Stomach (tissue), 9 donors: ENCODE measurements around the gene KIF21B. TPM values are rescaled to one million over a fixed set of nuclear protein-coding genes. Genes with fewer than 3 reads are reported as not detected.
A peak's percentile ranks its signal among the peaks of the same experiment; 100 is the strongest.

Source experiments
- DNase-seq, 2 donors: peaks; one replicate each; pipeline versions ENCODE4 v3.0.0 to v3.0.0-alpha.2; 2013 to 2019
- H3K27ac ChIP-seq, 5 donors: fragments of 200-600 bp in 4 of 5; sonication (generic) in 4 of 5; one replicate each; pipeline ENCODE4 v1.5.1; 2013 to 2019; ENCODE audit warnings: mild to moderate bottlenecking in 1 of 5, moderate library complexity in 1 of 5
- H3K27me3 ChIP-seq, 3 donors: fragments of 200-600 bp; sonication (generic); one replicate each; pipeline ENCODE4 v1.5.1; 2017 to 2019; ENCODE audit warnings: mixed run types in 1 of 3
- H3K36me3 ChIP-seq, 4 donors: fragments of 200-600 bp; sonication (generic); 1 replicate in 3 of 4; 2 replicates in 1 of 4; pipeline ENCODE4 v1.5.1; 2016 to 2019
- H3K4me1 ChIP-seq, 4 donors: fragments of 200-600 bp; sonication (generic); one replicate each; pipeline ENCODE4 v1.5.1; 2016 to 2019
- H3K4me3 ChIP-seq, 4 donors: fragments of 200-600 bp; sonication (generic) in 3 of 4; one replicate each; pipeline ENCODE4 v1.5.1; 2016 to 2019; ENCODE audit warnings: mild to moderate bottlenecking in 1 of 4
- H3K9me3 ChIP-seq, 4 donors: fragments of 200-600 bp; sonication (generic); one replicate each; pipeline ENCODE4 v1.5.1; 2016 to 2019
- EP300 ChIP-seq: sonication (generic); formaldehyde crosslinking; IDR thresholded peaks from one replicate; pipeline ENCODE4 v1.6.1; 2017; ENCODE audit warnings: antibody characterized with exemption
- POLR2A ChIP-seq, 4 donors: fragments of 450-650 bp; IDR thresholded peaks; one replicate each; pipeline ENCODE4 v1.6.1; 2016; ENCODE audit warnings: antibody characterized with exemption in 4 of 4, control low read depth in 2 of 4, mild to moderate bottlenecking in 1 of 4, moderate library complexity in 1 of 4
- POLR2AphosphoS5 ChIP-seq, 3 donors: sonication (generic); formaldehyde crosslinking; IDR thresholded peaks; one replicate each; pipeline ENCODE4 v1.6.1; 2016; ENCODE audit warnings: antibody characterized with exemption in 3 of 3
- WGBS, 5 donors: extraction: QIAGEN DNeasy Blood & Tissue Kit in 3 of 5; methylation state at CpG; one replicate each; pipeline versions ENCODE4 v1.1.5 to v1.1.7; 2013 to 2018; 5-methylcytosine and 5-hydroxymethylcytosine counted together
- intact Hi-C: fragments of 100-400 bp; cut with DNase I; formaldehyde crosslinking; loops from one replicate; pipeline ENCODE4 v1.15.1; 2023; ENCODE audit warnings: low total_unique reads
- polyA plus RNA-seq, 3 donors: library from polyadenylated mRNA; stranded (reverse); fragments of 200-250 nt; gene quantifications; one replicate each; pipeline ENCODE4 v1.2.3, GENCODE V29; 2013
- total RNA-seq, 5 donors: library from RNA; depleted of rRNA; stranded (reverse); fragments of >200 nt; gene quantifications; one replicate each; pipeline versions ENCODE4 v1.1.0 to v1.2.3, GENCODE V29; 2014 to 2016
- TF ChIP-seq, protein P1 (sequence below), 7 experiments: fragments of 450-650 bp in 4 of 7; fragments of 200-600 bp in 3 of 7; sonication (generic) in 3 of 7; IDR thresholded peaks; one replicate each; pipeline ENCODE4 v1.5.1; 2016 to 2019; ENCODE audit warnings: antibody characterized with exemption in 7 of 7, control low read depth in 2 of 7, mild to moderate bottlenecking in 1 of 7
- donor health status: healthy with polysubstance abuse.
- donor health status: Bipolar disorder and iron deficiency.
- donor health status: healthy.

KIF21B gene
- total and polyA plus RNA-seq, 8 donors, result 0.30 to 8.8 (median 2.4) TPM

- TF ChIP-seq EP300 (no peak), POLR2A (IDR thresholded peaks at IDR 0.05) (no peak), POLR2AphosphoS5 (IDR thresholded peaks at IDR 0.05) (no peak)
- TF ChIP-seq, protein P1, sequence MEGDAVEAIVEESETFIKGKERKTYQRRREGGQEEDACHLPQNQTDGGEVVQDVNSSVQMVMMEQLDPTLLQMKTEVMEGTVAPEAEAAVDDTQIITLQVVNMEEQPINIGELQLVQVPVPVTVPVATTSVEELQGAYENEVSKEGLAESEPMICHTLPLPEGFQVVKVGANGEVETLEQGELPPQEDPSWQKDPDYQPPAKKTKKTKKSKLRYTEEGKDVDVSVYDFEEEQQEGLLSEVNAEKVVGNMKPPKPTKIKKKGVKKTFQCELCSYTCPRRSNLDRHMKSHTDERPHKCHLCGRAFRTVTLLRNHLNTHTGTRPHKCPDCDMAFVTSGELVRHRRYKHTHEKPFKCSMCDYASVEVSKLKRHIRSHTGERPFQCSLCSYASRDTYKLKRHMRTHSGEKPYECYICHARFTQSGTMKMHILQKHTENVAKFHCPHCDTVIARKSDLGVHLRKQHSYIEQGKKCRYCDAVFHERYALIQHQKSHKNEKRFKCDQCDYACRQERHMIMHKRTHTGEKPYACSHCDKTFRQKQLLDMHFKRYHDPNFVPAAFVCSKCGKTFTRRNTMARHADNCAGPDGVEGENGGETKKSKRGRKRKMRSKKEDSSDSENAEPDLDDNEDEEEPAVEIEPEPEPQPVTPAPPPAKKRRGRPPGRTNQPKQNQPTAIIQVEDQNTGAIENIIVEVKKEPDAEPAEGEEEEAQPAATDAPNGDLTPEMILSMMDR (IDR thresholded peaks at IDR 0.05), result no peak
- intact Hi-C loops, result no loop called here
- 62 to 73% (median 69%) methylated on average over 3 to 4 of the region's 4 CpGs for WGBS, 5 donors
Measured at GRCh38 chr1:200992382-200993048, 31.0 kb downstream of the KIF21B start.

GRCh38 chr1:200991097-200991614 is 32.4 kb downstream of the KIF21B start:
- TF ChIP-seq POLR2A (IDR thresholded peaks at IDR 0.05) (no peak), EP300 (no peak), POLR2AphosphoS5 (IDR thresholded peaks at IDR 0.05) (no peak)
- TF ChIP-seq, protein P1 (IDR thresholded peaks at IDR 0.05), result no peak
- WGBS, 5 donors, result 78 to 91% (median 82%) methylated on average over 9 to 10 of the region's 10 CpGs
- no peaks in the 10 kb centered on the region for H3K9me3 ChIP-seq
- no peaks in the 10 kb centered on the region for H3K4me1 ChIP-seq
- intact Hi-C loops, result no loop called here
- peak in 1 of 2 donors; percentile 40 for DNase-seq
- no peak overlapping the region for H3K4me3 ChIP-seq
- H3K36me3 ChIP-seq, result peaks cover 0 to 80% (median 62%) of the 10 kb centered on the region in 4 donors
- H3K27me3 ChIP-seq, result no peaks in the 10 kb centered on the region
- no peak overlapping the region for H3K27ac ChIP-seq

More at GRCh38 chr1:200992382-200993048, 31.0 kb downstream of the KIF21B start:
- H3K36me3 ChIP-seq, result peaks cover 0 to 72% (median 58%) of the 10 kb centered on the region in 4 donors
- no peak for DNase-seq
- no peaks in the 10 kb centered on the region for H3K4me1 ChIP-seq
- H3K9me3 ChIP-seq, result no peaks in the 10 kb centered on the region
- no peak overlapping the region for H3K4me3 ChIP-seq
- H3K27ac ChIP-seq, result no peak overlapping the region
- H3K27me3 ChIP-seq, result no peaks in the 10 kb centered on the region

DNA sequence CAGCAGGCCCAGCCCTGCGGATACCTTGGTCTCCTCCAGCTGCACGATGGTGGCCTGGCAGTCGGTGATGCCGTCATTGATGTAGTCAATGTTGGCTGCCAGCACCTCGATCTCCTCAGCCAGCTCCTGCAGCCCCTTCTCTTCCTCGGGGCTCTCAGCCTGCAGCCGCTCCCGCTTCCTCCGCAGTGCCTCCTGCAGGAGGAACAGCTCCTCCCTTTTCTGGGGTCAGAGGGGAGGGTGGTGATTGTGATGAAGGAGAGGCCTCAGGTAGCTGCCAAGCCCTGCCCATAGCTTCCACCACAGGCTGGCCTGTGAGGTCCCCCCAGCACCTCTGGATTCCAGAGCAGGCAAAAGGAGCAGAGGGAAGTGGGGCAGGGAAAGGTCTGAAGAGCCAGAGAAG is 33.4 kb downstream of the KIF21B start:
- TF ChIP-seq, protein P1 (IDR thresholded peaks at IDR 0.05), result no peak
- no peak for TF ChIP-seq POLR2A (IDR thresholded peaks at IDR 0.05)
- no peak for TF ChIP-seq EP300
- TF ChIP-seq POLR2AphosphoS5 (IDR thresholded peaks at IDR 0.05), result no peak
- Histone ChIP-seq H3K4me3 (no peak overlapping the region), H3K27ac (no peak overlapping the region), H3K27me3 (no peaks in the 10 kb centered on the region), H3K4me1 (no peaks in the 10 kb centered on the region), H3K36me3 (peaks cover 0 to 70% (median 58%) of the 10 kb centered on the region in 4 donors), H3K9me3 (no peaks in the 10 kb centered on the region)
- no peak for DNase-seq
- intact Hi-C loops, result no loop called here
- 75 to 92% (median 88%) methylated on average over 9 of the region's 9 CpGs for WGBS, 5 donors

DNA sequence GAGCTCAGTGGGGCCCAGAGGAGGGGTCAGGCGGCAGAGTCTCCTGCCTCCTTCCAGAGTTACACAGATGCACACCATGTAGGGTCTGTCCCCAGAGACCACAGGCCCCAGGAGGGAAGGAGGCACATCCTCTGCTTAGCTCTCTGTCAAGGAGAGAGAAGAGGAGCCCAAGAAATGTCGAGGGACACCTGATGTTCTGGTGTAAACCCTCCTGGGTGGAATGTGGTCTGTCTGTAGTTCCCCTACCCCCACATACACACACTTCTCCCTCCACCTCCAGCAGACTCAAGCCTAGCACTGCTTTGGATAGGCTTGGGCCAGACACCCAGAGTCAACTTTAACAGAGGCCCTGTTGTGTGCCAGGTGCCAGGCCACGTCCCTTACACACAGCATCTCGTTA is 34.2 kb downstream of the KIF21B start:
- intact Hi-C loops, result loop anchor here (10.0 kb wide), 1 partner anchor 215 kb away; no protein-coding TSS in a partner anchor
- TF ChIP-seq, protein P1 (IDR thresholded peaks at IDR 0.05), result no peak
- TF ChIP-seq POLR2A (IDR thresholded peaks at IDR 0.05), result no peak
- TF ChIP-seq POLR2AphosphoS5 (IDR thresholded peaks at IDR 0.05), result no peak
- no peak for TF ChIP-seq EP300
- Histone ChIP-seq H3K27me3 (no peaks in the 10 kb centered on the region), H3K9me3 (no peaks in the 10 kb centered on the region), H3K4me3 (no peak overlapping the region), H3K4me1 (no peaks in the 10 kb centered on the region), H3K36me3 (peaks cover 0 to 70% (median 59%) of the 10 kb centered on the region in 4 donors), H3K27ac (no peak overlapping the region)
- WGBS, 5 donors, result 84 to 94% (median 88%) methylated on average over 4 of the region's 4 CpGs
- no peak for DNase-seq
